HEK293 (cell line): ENCODE data around the gene RLF.

Experiments used
- BCL11A ChIP-seq: fragments of 450-650 bp; formaldehyde crosslinking; IDR thresholded peaks from 2 replicates; pipeline ENCODE4 v1.5.1; 2016; ENCODE audit warnings: low read depth, missing biosample characterization, missing genetic modification characterization
- GLIS1 ChIP-seq: fragments of 450-650 bp; formaldehyde crosslinking; IDR thresholded peaks from 2 replicates; pipeline ENCODE4 v1.5.1; 2016; ENCODE audit warnings: missing biosample characterization, missing genetic modification characterization
- IKZF3 ChIP-seq: fragments of 450-650 bp; IDR thresholded peaks from 2 replicates; pipeline ENCODE4 v1.5.0; 2018; ENCODE audit warnings: missing biosample characterization, mild to moderate bottlenecking, missing genetic modification characterization, moderate library complexity
- ZBTB17 ChIP-seq: fragments of 450-650 bp; formaldehyde crosslinking; IDR thresholded peaks from 2 replicates; pipeline ENCODE4 v1.5.1; 2016; ENCODE audit warnings: missing biosample characterization, missing genetic modification characterization
- ZBTB49 ChIP-seq: fragments of 450-650 bp; formaldehyde crosslinking; IDR thresholded peaks from 2 replicates; pipeline ENCODE4 v1.5.1; 2016; ENCODE audit warnings: missing biosample characterization, missing genetic modification characterization, low read depth
- ZBTB8A ChIP-seq: fragments of 450-650 bp; formaldehyde crosslinking; IDR thresholded peaks from 2 replicates; pipeline ENCODE4 v1.5.1; 2016; ENCODE audit warnings: missing biosample characterization, missing genetic modification characterization
- ZFHX2 ChIP-seq: fragments of 450-650 bp; formaldehyde crosslinking; conservative IDR thresholded peaks from 2 replicates; pipeline ENCODE4 v1.5.1; 2016; ENCODE audit warnings: missing biosample characterization, missing genetic modification characterization
- ZFP41 ChIP-seq: fragments of 450-650 bp; formaldehyde crosslinking; IDR thresholded peaks from 2 replicates; pipeline ENCODE4 v1.5.1; 2016; ENCODE audit warnings: missing biosample characterization, missing genetic modification characterization, borderline replicate concordance
- ZNF146 ChIP-seq: fragments of 450-650 bp; formaldehyde crosslinking; IDR thresholded peaks from 2 replicates; pipeline ENCODE4 v1.5.1; 2016; ENCODE audit warnings: missing biosample characterization, missing genetic modification characterization
- ZNF148 ChIP-seq: fragments of 450-650 bp; formaldehyde crosslinking; IDR thresholded peaks from 2 replicates; pipeline ENCODE4 v1.5.0; 2017; ENCODE audit warnings: missing biosample characterization, missing genetic modification characterization, borderline replicate concordance
- ZNF488 ChIP-seq: fragments of 450-650 bp; formaldehyde crosslinking; IDR thresholded peaks from 2 replicates; pipeline ENCODE4 v1.5.1; 2016; ENCODE audit warnings: missing biosample characterization, missing genetic modification characterization
- ZNF600 ChIP-seq: fragments of 450-650 bp; formaldehyde crosslinking; IDR thresholded peaks from 2 replicates; pipeline ENCODE4 v1.5.1; 2016; ENCODE audit warnings: missing biosample characterization, missing genetic modification characterization
- ZNF626 ChIP-seq: fragments of 450-650 bp; sonication (Bioruptor Pico); formaldehyde crosslinking; IDR thresholded peaks from 2 replicates; pipeline ENCODE4 v1.5.1; 2018; ENCODE audit warnings: missing biosample characterization, missing genetic modification characterization, inconsistent platforms
- ZNF629 ChIP-seq: fragments of 450-650 bp; formaldehyde crosslinking; IDR thresholded peaks from 2 replicates; pipeline ENCODE4 v1.5.1; 2017; ENCODE audit warnings: missing biosample characterization, missing genetic modification characterization
- ZNF654 ChIP-seq: fragments of 450-650 bp; formaldehyde crosslinking; IDR thresholded peaks from 2 replicates; pipeline ENCODE4 v1.5.1; 2016; ENCODE audit warnings: low read depth, missing biosample characterization, missing genetic modification characterization
- ZNF768 ChIP-seq: fragments of 450-650 bp; formaldehyde crosslinking; IDR thresholded peaks from 2 replicates; pipeline ENCODE4 v1.5.1; 2018; ENCODE audit warnings: missing biosample characterization, mild to moderate bottlenecking, missing genetic modification characterization
- ZNF791 ChIP-seq: fragments of 450-650 bp; formaldehyde crosslinking; IDR thresholded peaks from 2 replicates; pipeline ENCODE4 v1.5.1; 2016; ENCODE audit warnings: missing biosample characterization, missing genetic modification characterization
- TF ChIP-seq, protein P1 (sequence below): fragments of 450-650 bp; formaldehyde crosslinking; IDR thresholded peaks from 2 replicates; pipeline ENCODE4 v1.5.1; 2017; ENCODE audit warnings: missing biosample characterization, missing genetic modification characterization
- TF ChIP-seq, protein P2 (sequence below): fragments of 450-650 bp; formaldehyde crosslinking; IDR thresholded peaks from 2 replicates; pipeline ENCODE4 v1.5.1; 2016; ENCODE audit warnings: missing biosample characterization, missing genetic modification characterization, low read depth
- TF ChIP-seq, protein P3 (sequence below): IDR thresholded peaks from 2 replicates; pipeline ENCODE4 v1.6.1; 2011; ENCODE audit warnings: mild to moderate bottlenecking, low read depth, low read length, borderline replicate concordance

Gene RLF

GRCh38 chr1:40143891-40144575 lies 17.2 kb upstream of the RLF start (continued):
- TF ChIP-seq, protein P1, sequence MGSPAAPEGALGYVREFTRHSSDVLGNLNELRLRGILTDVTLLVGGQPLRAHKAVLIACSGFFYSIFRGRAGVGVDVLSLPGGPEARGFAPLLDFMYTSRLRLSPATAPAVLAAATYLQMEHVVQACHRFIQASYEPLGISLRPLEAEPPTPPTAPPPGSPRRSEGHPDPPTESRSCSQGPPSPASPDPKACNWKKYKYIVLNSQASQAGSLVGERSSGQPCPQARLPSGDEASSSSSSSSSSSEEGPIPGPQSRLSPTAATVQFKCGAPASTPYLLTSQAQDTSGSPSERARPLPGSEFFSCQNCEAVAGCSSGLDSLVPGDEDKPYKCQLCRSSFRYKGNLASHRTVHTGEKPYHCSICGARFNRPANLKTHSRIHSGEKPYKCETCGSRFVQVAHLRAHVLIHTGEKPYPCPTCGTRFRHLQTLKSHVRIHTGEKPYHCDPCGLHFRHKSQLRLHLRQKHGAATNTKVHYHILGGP (tag by site-specific recombination): no peak
- TF ChIP-seq ZNF768 (peak; percentile 91), ZNF148 (tag by site-specific recombination) (no peak), ZBTB49 (tag by site-specific recombination) (no peak), ZNF791 (tag by site-specific recombination) (no peak), ZBTB8A (tag by site-specific recombination) (peak; percentile 56), ZNF146 (tag by site-specific recombination) (no peak), ZBTB17 (tag by site-specific recombination) (peak; percentile 34; the same call in 1 of the 2 replicates), ZNF600 (tag by site-specific recombination) (0 out of 2 replicates have a peak, but pooled peaks have one; percentile 52), IKZF3 (tag by site-specific recombination) (peak; percentile 57; the same call in 1 of the 2 replicates), ZNF626 (tag by site-specific recombination) (no peak), GLIS1 (tag by site-specific recombination) (peak; percentile 60), ZFP41 (tag by site-specific recombination) (no peak), BCL11A (tag by site-specific recombination) (no peak), ZNF488 (no peak), ZFHX2 (peak; percentile 20; the same call in 1 of the 2 replicates), ZNF629 (no peak), ZNF654 (tag by site-specific recombination) (peak; percentile 86)
- TF ChIP-seq, protein P2, sequence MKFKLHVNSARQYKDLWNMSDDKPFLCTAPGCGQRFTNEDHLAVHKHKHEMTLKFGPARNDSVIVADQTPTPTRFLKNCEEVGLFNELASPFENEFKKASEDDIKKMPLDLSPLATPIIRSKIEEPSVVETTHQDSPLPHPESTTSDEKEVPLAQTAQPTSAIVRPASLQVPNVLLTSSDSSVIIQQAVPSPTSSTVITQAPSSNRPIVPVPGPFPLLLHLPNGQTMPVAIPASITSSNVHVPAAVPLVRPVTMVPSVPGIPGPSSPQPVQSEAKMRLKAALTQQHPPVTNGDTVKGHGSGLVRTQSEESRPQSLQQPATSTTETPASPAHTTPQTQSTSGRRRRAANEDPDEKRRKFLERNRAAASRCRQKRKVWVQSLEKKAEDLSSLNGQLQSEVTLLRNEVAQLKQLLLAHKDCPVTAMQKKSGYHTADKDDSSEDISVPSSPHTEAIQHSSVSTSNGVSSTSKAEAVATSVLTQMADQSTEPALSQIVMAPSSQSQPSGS (tag by site-specific recombination): no peak
- TF ChIP-seq, protein P3, sequence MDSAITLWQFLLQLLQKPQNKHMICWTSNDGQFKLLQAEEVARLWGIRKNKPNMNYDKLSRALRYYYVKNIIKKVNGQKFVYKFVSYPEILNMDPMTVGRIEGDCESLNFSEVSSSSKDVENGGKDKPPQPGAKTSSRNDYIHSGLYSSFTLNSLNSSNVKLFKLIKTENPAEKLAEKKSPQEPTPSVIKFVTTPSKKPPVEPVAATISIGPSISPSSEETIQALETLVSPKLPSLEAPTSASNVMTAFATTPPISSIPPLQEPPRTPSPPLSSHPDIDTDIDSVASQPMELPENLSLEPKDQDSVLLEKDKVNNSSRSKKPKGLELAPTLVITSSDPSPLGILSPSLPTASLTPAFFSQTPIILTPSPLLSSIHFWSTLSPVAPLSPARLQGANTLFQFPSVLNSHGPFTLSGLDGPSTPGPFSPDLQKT: no peak
